Neuronal stem cell (in vitro differentiated cells): Measurements from ENCODE around the gene DOK4.

Experiments used
- DNase-seq: peaks from one replicate; pipeline ENCODE4 v3.0.0-alpha.2; 2013; ENCODE audit warnings: low spot score
- H2AFZ ChIP-seq: one replicate; pipeline ENCODE4 v1.6.1; 2013; ENCODE audit warnings: mild to moderate bottlenecking, low read length, inconsistent platforms
- H2AK5ac ChIP-seq: 2 replicates; pipeline ENCODE4 v1.6.1; 2013; ENCODE audit warnings: low read depth, mild to moderate bottlenecking, inconsistent platforms, low read length, moderate library complexity, mixed read lengths
- H2BK120ac ChIP-seq: 2 replicates; pipeline ENCODE4 v1.6.1; 2013; ENCODE audit warnings: low read depth, mild to moderate bottlenecking, inconsistent platforms, low read length, moderate library complexity, mixed read lengths
- H2BK12ac ChIP-seq: one replicate; pipeline ENCODE4 v1.6.1; 2013; ENCODE audit warnings: low read length, inconsistent platforms
- H2BK15ac ChIP-seq: 2 replicates; pipeline ENCODE4 v1.6.1; 2013; ENCODE audit warnings: mild to moderate bottlenecking, low read length, inconsistent platforms, mixed read lengths
- H2BK5ac ChIP-seq: one replicate; pipeline ENCODE4 v1.6.1; 2013; ENCODE audit warnings: inconsistent platforms, mild to moderate bottlenecking, low read length, moderate library complexity
- H3K14ac ChIP-seq: one replicate; pipeline ENCODE4 v1.6.1; 2013; ENCODE audit warnings: low read length, inconsistent platforms
- H3K18ac ChIP-seq: 2 replicates; pipeline ENCODE4 v1.6.1; 2013; ENCODE audit warnings: low read length, inconsistent platforms
- H3K23ac ChIP-seq: 2 replicates; pipeline ENCODE4 v1.6.1; 2013; ENCODE audit warnings: low read depth, mild to moderate bottlenecking, mixed read lengths, low read length, inconsistent platforms; ENCODE audit not compliant: poor library complexity
- H3K27ac ChIP-seq: replicated peaks from 3 replicates; pipeline ENCODE4 v1.5.1; 2013; ENCODE audit warnings: low read length, inconsistent platforms
- H3K27me3 ChIP-seq, 3 experiments: 2 replicates each; pipeline ENCODE4 v1.6.1; 2013; ENCODE audit warnings: low read length in 3 of 3, mild to moderate bottlenecking in 2 of 3, inconsistent platforms in 1 of 3, low read depth in 1 of 3, mixed read lengths in 1 of 3, moderate library complexity in 1 of 3; ENCODE audit not compliant: control insufficient read depth in 3 of 3, insufficient read depth in 3 of 3
- H3K36me3 ChIP-seq, 2 donors: replicated peaks in 1 of 2; 2 replicates each; pipeline ENCODE4 v1.6.1; 2013; ENCODE audit warnings: low read length in 2 of 2; ENCODE audit not compliant: control insufficient read depth in 2 of 2, insufficient read depth in 2 of 2
- H3K4ac ChIP-seq: 2 replicates; pipeline ENCODE4 v1.6.1; 2013; ENCODE audit warnings: inconsistent platforms, mild to moderate bottlenecking, low read length, moderate library complexity
- H3K4me1 ChIP-seq, 2 donors: 1 replicate in 1 of 2; 2 replicates in 1 of 2; pipeline ENCODE4 v1.6.1; 2013; ENCODE audit warnings: low read length in 2 of 2, low read depth in 1 of 2; ENCODE audit not compliant: control insufficient read depth in 2 of 2, insufficient read depth in 1 of 2
- H3K4me2 ChIP-seq: one replicate; pipeline ENCODE4 v1.6.1; 2013; ENCODE audit warnings: mild to moderate bottlenecking, low read length, inconsistent platforms; ENCODE audit not compliant: insufficient read depth, poor library complexity, severe bottlenecking
- H3K4me3 ChIP-seq, 2 donors: 2 replicates each; pipeline ENCODE4 v1.5.1; 2013; ENCODE audit warnings: low read length in 2 of 2, mild to moderate bottlenecking in 2 of 2, inconsistent platforms in 1 of 2, moderate library complexity in 1 of 2
- H3K79me1 ChIP-seq: one replicate; pipeline ENCODE4 v1.6.1; 2013; ENCODE audit warnings: low read depth, mild to moderate bottlenecking, inconsistent platforms, low read length, moderate library complexity
- H3K9ac ChIP-seq: one replicate; pipeline ENCODE4 v1.6.1; 2013; ENCODE audit warnings: mild to moderate bottlenecking, low read depth, low read length, inconsistent platforms; ENCODE audit not compliant: poor library complexity
- H3K9me3 ChIP-seq, 2 donors: replicated peaks in 1 of 2; 2 replicates each; pipeline versions ENCODE3 to v1.6.1; 2013; ENCODE audit warnings: low read length in 2 of 2, mild to moderate bottlenecking in 2 of 2, inconsistent platforms in 1 of 2, low read depth in 1 of 2, mixed read lengths in 1 of 2, moderate library complexity in 1 of 2; ENCODE audit not compliant: control insufficient read depth in 2 of 2, insufficient read depth in 1 of 2
- H4K8ac ChIP-seq: one replicate; pipeline ENCODE4 v1.6.1; 2013; ENCODE audit warnings: low read depth, mild to moderate bottlenecking, inconsistent platforms, low read length, moderate library complexity
- H4K91ac ChIP-seq: one replicate; pipeline ENCODE4 v1.6.1; 2013; ENCODE audit warnings: low read length, low read depth, mild to moderate bottlenecking, inconsistent platforms; ENCODE audit not compliant: poor library complexity
- WGBS, 2 donors: extraction: QIAGEN DNeasy Blood & Tissue Kit; methylation state at CpG; one replicate each; pipeline ENCODE4 v1.1.7; 2013; ENCODE audit warnings: missing lambda C conversion rate in 2 of 2, mixed read lengths in 1 of 2; ENCODE audit not compliant: insufficient read length in 2 of 2, insufficient replicate concordance in 1 of 2; ENCODE audit errors: extremely low coverage in 2 of 2; 5-methylcytosine and 5-hydroxymethylcytosine counted together

DOK4 gene

GRCh38 chr16:57447186-57447962 is 38.9 kb downstream of the DOK4 start, which contains the start of the genes CIAPIN1 and COQ9:
Gene CIAPIN1, minus strand, starts transcription at chr16:57447385. Its CDS starts 6,457 bp downstream, at chr16:57440928.
Gene COQ9, plus strand, starts transcription at chr16:57447479. Its CDS starts 27 bp downstream, at chr16:57447506.
- H3K18ac ChIP-seq, result peak within 1 kb of the TSS; percentile 99
- peak within 1 kb of the TSS; percentile 96 for H3K14ac ChIP-seq
- H3K27me3 ChIP-seq, result no peaks in the 10 kb centered on the region
- H2BK15ac ChIP-seq, result peak within 1 kb of the TSS; percentile 72
- H4K91ac ChIP-seq, result no peak within 1 kb of the TSS
- peaks cover 5% of the 10 kb centered on the region in 2 donors for H3K4me1 ChIP-seq
- DNase-seq, result peak; percentile 84
- peak within 1 kb of the TSS; percentile 9 for H2BK5ac ChIP-seq
- peak within 1 kb of the TSS; percentile 65 to 96 for H3K4me3 ChIP-seq
- H2BK12ac ChIP-seq, result peak within 1 kb of the TSS; percentile 58
- peaks cover 6% of the 10 kb centered on the region for H3K79me1 ChIP-seq
- H2AK5ac ChIP-seq, result peak within 1 kb of the TSS; percentile 58
- peak within 1 kb of the TSS; percentile 87 for H3K23ac ChIP-seq
- H2BK120ac ChIP-seq, result no peak within 1 kb of the TSS
- peak within 1 kb of the TSS; percentile 91 for H2AFZ ChIP-seq
- peaks cover 2 to 29% of the 10 kb centered on the region in 2 donors for H3K36me3 ChIP-seq
- peaks cover 0 to 2% of the 10 kb centered on the region in 2 donors for H3K9me3 ChIP-seq
- peak within 1 kb of the TSS; percentile 96 for H3K9ac ChIP-seq
- H4K8ac ChIP-seq, result peak within 1 kb of the TSS; percentile 98
- H3K4ac ChIP-seq, result peak within 1 kb of the TSS; percentile 27
- no CpG with 5 or more reads among the region's 68 CpGs for WGBS, 2 donors
- peak within 1 kb of the TSS; percentile 92 for H3K4me2 ChIP-seq
- no peak within 1 kb of the TSS for H3K27ac ChIP-seq

- Histone ChIP-seq H3K27ac (no peak overlapping the region), H4K8ac (no peak overlapping the region)
Measured at GRCh38 chr16:57446531-57447185, 39.6 kb downstream of the DOK4 start.

GRCh38 chr16:57445510-57445909 is 40.8 kb downstream of the DOK4 start:
- peaks cover 0 to 2% of the 10 kb centered on the region in 2 donors for H3K9me3 ChIP-seq
- H3K4me3 ChIP-seq, result no peak overlapping the region
- H2BK5ac ChIP-seq, result no peak overlapping the region
- DNase-seq, result no peak
- no CpG with 5 or more reads among the region's 2 CpGs for WGBS, 2 donors
- H3K27me3 ChIP-seq, result no peaks in the 10 kb centered on the region
- H3K27ac ChIP-seq, result no peak overlapping the region
- H3K79me1 ChIP-seq, result peaks cover 6% of the 10 kb centered on the region
- H3K9ac ChIP-seq, result no peak overlapping the region
- H3K36me3 ChIP-seq, result peaks cover 2 to 23% of the 10 kb centered on the region in 2 donors
- H3K4me1 ChIP-seq, result peaks cover 5% of the 10 kb centered on the region in 2 donors
- H3K23ac ChIP-seq, result no peak overlapping the region
- no peak overlapping the region for H4K8ac ChIP-seq
- no peak overlapping the region for H4K91ac ChIP-seq
- H3K18ac ChIP-seq, result no peak overlapping the region
- H3K4ac ChIP-seq, result no peak overlapping the region
- no peak overlapping the region for H2BK15ac ChIP-seq
- H2AK5ac ChIP-seq, result no peak overlapping the region
- H2BK120ac ChIP-seq, result no peak overlapping the region
- H2AFZ ChIP-seq, result no peak overlapping the region
- H3K4me2 ChIP-seq, result no peak overlapping the region
- no peak overlapping the region for H3K14ac ChIP-seq
- no peak overlapping the region for H2BK12ac ChIP-seq

More at GRCh38 chr16:57446531-57447185, 39.6 kb downstream of the DOK4 start:
- Histone ChIP-seq H3K4ac (peak overlapping the region; percentile 27), H2AK5ac (peak overlapping the region; percentile 25), H3K27me3 (no peaks in the 10 kb centered on the region), H3K36me3 (peaks cover 0 to 23% of the 10 kb centered on the region in 2 donors), H3K9me3 (peaks cover 0 to 2% of the 10 kb centered on the region in 2 donors), H3K4me2 (peak overlapping the region; percentile 90), H3K9ac (peak overlapping the region; percentile 96), H3K18ac (peak overlapping the region; percentile 96), H2BK5ac (peak overlapping the region; percentile 9), H3K4me3 (peak overlapping the region; percentile 65 to 96), H3K14ac (no peak overlapping the region), H2BK120ac (no peak overlapping the region), H3K23ac (peak overlapping the region; percentile 87), H2BK15ac (no peak overlapping the region), H2BK12ac (peak overlapping the region; percentile 31), H2AFZ (peak overlapping the region; percentile 91), H3K4me1 (peaks cover 5% of the 10 kb centered on the region in 2 donors), H3K79me1 (peaks cover 6% of the 10 kb centered on the region), H4K91ac (no peak overlapping the region)
- no peak for DNase-seq
- WGBS, 2 donors, result no CpG with 5 or more reads among the region's 28 CpGs

- H3K4me1 ChIP-seq, result peaks cover 5% of the 10 kb centered on the region in 2 donors
Measured at GRCh38 chr16:57444711-57445110, 41.6 kb downstream of the DOK4 start.

More at GRCh38 chr16:57444711-57445110, 41.6 kb downstream of the DOK4 start:
- Histone ChIP-seq H3K36me3 (peaks cover 2 to 25% of the 10 kb centered on the region in 2 donors), H3K4ac (no peak overlapping the region), H3K27ac (no peak overlapping the region), H2AK5ac (no peak overlapping the region), H3K27me3 (no peaks in the 10 kb centered on the region), H3K14ac (no peak overlapping the region), H2AFZ (no peak overlapping the region), H3K4me3 (no peak overlapping the region), H4K8ac (no peak overlapping the region), H3K23ac (no peak overlapping the region), H3K9me3 (peaks cover 0 to 2% of the 10 kb centered on the region in 2 donors), H2BK5ac (no peak overlapping the region), H3K4me2 (no peak overlapping the region), H2BK120ac (no peak overlapping the region), H4K91ac (no peak overlapping the region), H3K9ac (no peak overlapping the region), H3K79me1 (peaks cover 6% of the 10 kb centered on the region), H2BK12ac (no peak overlapping the region), H2BK15ac (no peak overlapping the region), H3K18ac (no peak overlapping the region)
- no peak for DNase-seq
- WGBS, 2 donors, result no CpG with 5 or more reads among the region's 3 CpGs
